ENCODE measurements around the gene JMJD1C. TPM values are rescaled to one million over a fixed set of nuclear protein-coding genes. Genes with fewer than 3 reads are reported as not detected.

JMJD1C gene
- 47.2 and 51.0 TPM in 2 replicates for polyA plus RNA-seq (2011; rRNA removed)
- 5.2 and 5.6 TPM in 2 replicates for polyA plus RNA-seq (2012; cell fraction: cytosol; rRNA removed)
- polyA plus RNA-seq (2012; cell fraction: nucleus; rRNA removed) = 7.4 and 13.4 TPM in 2 replicates
- polyA plus RNA-seq (2017; fragmentation: RNase III; extraction: RNeasy Plus Mini Kit Qiagen cat#74134 plus additional on column Dnase treatment) = 15.9 to 18.6 TPM (median 16.5 TPM) in 3 replicates
- polyA minus RNA-seq (2011; rRNA and poly(A)+ RNA removed) = 57.0 and 58.5 TPM in 2 replicates

- CTCF ChIA-PET = interaction anchor here (0.7 to 2.8 kb wide), 7 partner anchors 11 to 301 kb away, joined by 3 to 11 read pairs (median 4); no protein-coding TSS in a partner anchor
- FAIRE-seq = no peak
- TF ChIP-seq KDM5A (IDR thresholded peaks at IDR 0.05) = no peak
- no peak for TF ChIP-seq CBX2 (IDR thresholded peaks at IDR 0.05; ENCODE audit: borderline replicate concordance, low read depth)
- TF ChIP-seq EP300 (IDR thresholded peaks at IDR 0.05) = no peak
- TF ChIP-seq HES2 (IDR thresholded peaks at IDR 0.05) = no peak
- peak; percentile 56; the same call in 1 of the 2 replicates for TF ChIP-seq HOXB5 (CRISPR knock-in tag; IDR thresholded peaks at IDR 0.05)
- TF ChIP-seq MAX (IDR thresholded peaks at IDR 0.05) = peak; percentile 31
- peak; percentile 32 to 69; a peak in 2 of 5 replicates for TF ChIP-seq JUN (IDR thresholded peaks at IDR 0.05)
- no peak; the same call in 1 of the 2 replicates for TF ChIP-seq HMGXB4 (CRISPR knock-in tag; IDR thresholded peaks at IDR 0.05; ENCODE audit: borderline replicate concordance)
- no peak for TF ChIP-seq FOSL2 (IDR thresholded peaks at IDR 0.05)
- peak; percentile 24 for TF ChIP-seq FOSL2 (CRISPR knock-in tag; IDR thresholded peaks at IDR 0.05)
- no peak for TF ChIP-seq TP53 (CRISPR knock-in tag; IDR thresholded peaks at IDR 0.05)
- no peak for TF ChIP-seq RCOR1 (IDR thresholded peaks at IDR 0.05; ENCODE audit: low read depth, low read length)
- TF ChIP-seq EHF (CRISPR knock-in tag; IDR thresholded peaks at IDR 0.05) = no peak
- TF ChIP-seq RARB (CRISPR knock-in tag; IDR thresholded peaks at IDR 0.05) = 0 out of 2 replicates have a peak, but pooled peaks have one; percentile 44
- no peak for TF ChIP-seq RNF2 (IDR thresholded peaks at IDR 0.05; ENCODE audit: borderline replicate concordance, low read depth)
- no peak for TF ChIP-seq ZSCAN20 (CRISPR knock-in tag; IDR thresholded peaks at IDR 0.05)
- TF ChIP-seq MAFK (IDR thresholded peaks at IDR 0.05; ENCODE audit: partially characterized antibody) = no peak
- 0 out of 3 replicates have a peak, but pooled peaks have one; percentile 31 for TF ChIP-seq BCL3 (IDR thresholded peaks at IDR 0.05)
- TF ChIP-seq GATA3 (IDR thresholded peaks at IDR 0.05; ENCODE audit: borderline replicate concordance) = no peak
- no peak for TF ChIP-seq NPAS2 (CRISPR knock-in tag; IDR thresholded peaks at IDR 0.05; ENCODE audit: borderline replicate concordance)
- TF ChIP-seq MYC (IDR thresholded peaks at IDR 0.05; ENCODE audit: borderline replicate concordance, low read length) = no peak
- no peak; the same call in 1 of the 2 replicates for TF ChIP-seq REST (IDR thresholded peaks at IDR 0.05)
- no peak for TF ChIP-seq HEYL (CRISPR knock-in tag; IDR thresholded peaks at IDR 0.05)
- TF ChIP-seq RAD21 (conservative IDR thresholded peaks at IDR 0.05 in 1 of 2, IDR thresholded peaks at IDR 0.05 in 1 of 2) = peak in 1 of 2 experiments; percentile 8; a peak in 1 of 5 replicates
- no peak for TF ChIP-seq HDAC2 (IDR thresholded peaks at IDR 0.05)
- TF ChIP-seq JUNB (IDR thresholded peaks at IDR 0.05) = no peak
- TF ChIP-seq E2F6 (IDR thresholded peaks at IDR 0.05; ENCODE audit: borderline replicate concordance, low read depth) = no peak
- no peak for TF ChIP-seq USF2 (IDR thresholded peaks at IDR 0.05)
- TF ChIP-seq POLR2AphosphoS2 (conservative IDR thresholded peaks at IDR 0.05; ENCODE audit: low read length) = no peak
- no peak for TF ChIP-seq NFE2L2 (conservative IDR thresholded peaks at IDR 0.05; ENCODE audit: low read length)
- no peak for TF ChIP-seq NR3C1 (IDR thresholded peaks at IDR 0.05)
Observed at GRCh38 chr10:63465293-63466143, at the start of gene JMJD1C. JMJD1C (minus strand) TSS chr10:63465977; CDS start chr10:63465662, 315 bp downstream.

More at GRCh38 chr10:63465293-63466143, at the start of gene JMJD1C:
- POLR2A ChIA-PET = interaction anchor here (0.8 to 3.1 kb wide), 6 partner anchors 50 to 198 kb away, joined by 3 to 17 read pairs (median 4); partner anchors contain the start of gene REEP3
- 2% methylated on average over 30 of the region's 99 CpGs for WGBS (ENCODE audit: missing lambda C conversion rate)
- Histone ChIP-seq H3K4me1 (peaks cover 28% of the 10 kb centered on the region), H3K9me3 (no peaks in the 10 kb centered on the region), H3K4me3 (peak within 1 kb of the TSS; percentile 82), H3K4me2 (peak within 1 kb of the TSS; percentile 94), H3K27ac (peak within 1 kb of the TSS; percentile 85 to 91)
- peak; percentile 91 for ATAC-seq
- peak; percentile 67 to 89 for DNase-seq (ENCODE audit: low read depth in 1 of 2, low spot score in 1 of 2)
